ENCODE results near the gene GRIK1.

- no peak for TF ChIP-seq CTCF (IDR thresholded peaks at IDR 0.05; ENCODE audit: borderline replicate concordance, extremely low read depth, low read length, poor library complexity, severe bottlenecking)
- TF ChIP-seq EZH2 (IDR thresholded peaks at IDR 0.05; ENCODE audit: borderline replicate concordance, low read depth, low read length, severe bottlenecking): no peak
Measured at GRCh38 chr21:29682800-29683199, 257.0 kb downstream of the GRIK1 start.
